BJ (cell line): Measurements from ENCODE around the gene TRIM66. TPM values are rescaled to one million over a fixed set of nuclear protein-coding genes. Genes with fewer than 3 reads are reported as not detected.
A peak's percentile ranks its signal among the peaks of the same experiment; 100 is the strongest.

Experiments
- CTCF ChIA-PET: fragments of 350-600 bp; formaldehyde crosslinking; extraction: SDS; loops from one replicate; lab custom pipeline; 2021; ENCODE audit warnings: antibody characterized with exemption, inconsistent platforms; lab: Yijun Ruan, JAX
- POLR2A ChIA-PET: fragments of 300-600 bp; sonication (Branson Sonifier 250); formaldehyde crosslinking; extraction: SDS; loops from one replicate; lab custom pipeline; 2021; ENCODE audit warnings: antibody characterized with exemption; lab: Charles Lee
- DNase-seq: peaks from one replicate; pipeline ENCODE4 v3.0.0-alpha.2; 2011; ENCODE audit warnings: low read depth
- H3K27me3 ChIP-seq: 2 replicates; pipeline ENCODE4 v1.6.0; 2011; ENCODE audit warnings: low read length; ENCODE audit not compliant: control insufficient read depth, insufficient read depth
- H3K36me3 ChIP-seq: 2 replicates; pipeline ENCODE4 v1.5.1; 2011; ENCODE audit warnings: low read length; ENCODE audit not compliant: control insufficient read depth, insufficient read depth
- H3K4me3 ChIP-seq: 2 replicates; pipeline ENCODE4 v1.5.1; 2011; ENCODE audit warnings: low read depth, mild to moderate bottlenecking, control low read depth, low read length
- CTCF ChIP-seq: IDR thresholded peaks from 2 replicates; pipeline ENCODE4 v1.5.1; 2011; ENCODE audit warnings: low read depth, mild to moderate bottlenecking, control low read depth, inconsistent platforms, low read length, moderate library complexity; ENCODE audit not compliant: insufficient read depth
- polyA plus RNA-seq: library from polyadenylated mRNA; depleted of rRNA; stranded (reverse); fragments of >200 nt; gene quantifications from 2 replicates; pipeline ENCODE4 v1.2.3, GENCODE V29; 2011

The TRIM66 gene
- polyA plus RNA-seq, 1 experiment, result 5.6 TPM

- Histone ChIP-seq H3K4me3 (no peak overlapping the region), H3K36me3 (no peaks in the 10 kb centered on the region), H3K27me3 (no peaks in the 10 kb centered on the region)
- POLR2A ChIA-PET, result no interaction called here
- TF ChIP-seq CTCF, result no peak
- CTCF ChIA-PET, result no interaction called here
- DNase-seq, result no peak
These were observed 76.4 kb downstream of the TRIM66 start for GRCh38 chr11:8605971-8606563.

GRCh38 chr11:8604078-8604723, 78.3 kb downstream of the TRIM66 start:
- Histone ChIP-seq H3K27me3 (no peaks in the 10 kb centered on the region), H3K4me3 (no peak overlapping the region), H3K36me3 (no peaks in the 10 kb centered on the region)
- TF ChIP-seq CTCF, result peak; percentile 75
- peak; percentile 100 for DNase-seq
- CTCF ChIA-PET, result interaction anchor here (0.6 to 1.3 kb wide), 4 partner anchors 9 to 255 kb away, joined by 3 to 4 read pairs (median 4); no protein-coding TSS in a partner anchor
- POLR2A ChIA-PET, result interaction anchor here (0.7 kb wide), 1 partner anchor 10 kb away, joined by 4 read pairs; the partner anchor contains the start of gene STK33

- CTCF ChIA-PET, result interaction anchor here (0.9 to 1.3 kb wide), 2 partner anchors 18 to 85 kb away, joined by 3 to 4 read pairs; no protein-coding TSS in a partner anchor
These were observed 78.8 kb downstream of the TRIM66 start for GRCh38 chr11:8603696-8604077.

GRCh38 chr11:8601376-8602133, 80.9 kb downstream of the TRIM66 start:
- TF ChIP-seq CTCF, result no peak
- ChIA-PET CTCF (interaction anchor here (0.9 to 1.2 kb wide), 2 partner anchors 9 to 17 kb away, joined by 3 read pairs; no protein-coding TSS in a partner anchor), POLR2A (interaction anchor here (0.6 kb wide), 1 partner anchor 18 kb away, joined by 3 read pairs; no protein-coding TSS in a partner anchor)
- H3K27me3 ChIP-seq, result no peaks in the 10 kb centered on the region
- no peak for DNase-seq
- H3K4me3 ChIP-seq, result no peak overlapping the region
- no peaks in the 10 kb centered on the region for H3K36me3 ChIP-seq

More at GRCh38 chr11:8603696-8604077, 78.8 kb downstream of the TRIM66 start:
- no peak for TF ChIP-seq CTCF
- POLR2A ChIA-PET, result no interaction called here
- DNase-seq, result no peak
- no peaks in the 10 kb centered on the region for H3K36me3 ChIP-seq
- no peaks in the 10 kb centered on the region for H3K27me3 ChIP-seq
- no peak overlapping the region for H3K4me3 ChIP-seq
